Measurements from ENCODE around the gene SERPINE3.

The SERPINE3 gene

GRCh38 chr13:51329606-51330005 is 9.9 kb upstream of the SERPINE3 start:
- no peak for DNase-seq

- no peak for DNase-seq
These were observed 8.7 kb upstream of the SERPINE3 start for GRCh38 chr13:51330791-51331190.

- no peak for DNase-seq
These were observed 8.1 kb upstream of the SERPINE3 start for GRCh38 chr13:51331354-51331861.

DNA sequence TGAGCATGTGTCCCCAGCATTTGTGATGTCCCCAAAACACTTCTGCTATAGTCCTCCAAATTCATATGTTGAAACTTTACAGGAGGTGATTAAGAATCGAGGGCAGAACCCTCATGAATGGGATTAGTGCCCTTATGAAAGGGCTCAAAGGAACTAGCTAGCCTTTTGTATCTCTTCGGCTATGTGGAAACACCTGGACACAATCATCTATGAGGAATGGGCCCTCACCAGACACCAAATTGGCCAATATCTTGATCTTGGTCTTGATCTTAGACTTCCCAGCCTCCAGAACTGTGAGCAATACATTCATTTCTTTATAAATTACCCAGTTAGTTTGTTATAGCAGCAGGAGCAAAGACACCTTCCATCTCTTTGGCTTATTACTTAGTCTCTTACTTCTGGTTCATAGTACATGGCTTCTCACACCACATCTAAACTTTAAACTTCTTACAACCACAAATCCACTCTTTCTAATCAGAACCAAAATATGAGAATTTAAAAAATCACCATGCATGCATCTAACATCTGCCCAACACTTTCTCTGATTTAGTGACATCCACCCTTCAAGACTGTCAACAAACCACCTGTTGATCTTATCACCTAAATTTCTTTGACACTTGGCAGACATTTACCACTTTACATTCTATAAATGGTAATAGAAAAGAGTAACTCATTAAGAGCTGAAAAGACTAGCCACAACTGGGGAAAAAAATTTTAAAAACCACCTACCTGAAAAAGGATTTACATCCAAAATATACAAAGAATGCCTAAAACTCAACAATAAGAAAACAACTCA is 6.7 kb upstream of the SERPINE3 start:
- DNase-seq: no peak

GRCh38 chr13:51333421-51333820 is 6.1 kb upstream of the SERPINE3 start:
- no peak for DNase-seq

- no peak for DNase-seq
These were observed 5.7 kb upstream of the SERPINE3 start for GRCh38 chr13:51333826-51334225.

- DNase-seq: no peak
These were observed 2.7 kb upstream of the SERPINE3 start for GRCh38 chr13:51336746-51337145.

- DNase-seq: no peak
These were observed 651 bp downstream of the SERPINE3 start for GRCh38 chr13:51339952-51340732.

DNA sequence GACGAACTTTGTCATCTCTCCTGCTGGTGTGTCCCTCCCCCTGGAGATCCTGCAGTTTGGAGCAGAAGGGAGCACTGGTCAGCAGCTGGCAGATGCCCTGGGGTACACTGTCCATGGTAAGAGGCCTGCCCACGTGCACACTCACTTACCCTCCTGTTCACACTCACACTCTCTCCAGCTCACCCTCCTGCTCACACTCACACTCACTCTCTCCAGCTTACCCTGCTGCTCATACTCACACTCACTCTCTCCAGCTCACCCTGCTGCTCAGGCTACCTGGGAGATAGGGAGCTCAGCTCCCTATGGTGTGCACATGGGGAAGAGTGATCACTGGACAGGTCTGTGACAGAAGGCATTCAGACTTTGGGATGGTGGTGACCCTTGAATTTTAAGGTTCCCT is 1.7 kb downstream of the SERPINE3 start:
- DNase-seq: no peak

GRCh38 chr13:51341791-51342190 is 2.3 kb downstream of the SERPINE3 start:
- DNase-seq: no peak

GRCh38 chr13:51342706-51343105 is 3.2 kb downstream of the SERPINE3 start:
- DNase-seq: no peak

- DNase-seq: no peak
These were observed 4.0 kb downstream of the SERPINE3 start for GRCh38 chr13:51343475-51343874.

DNA sequence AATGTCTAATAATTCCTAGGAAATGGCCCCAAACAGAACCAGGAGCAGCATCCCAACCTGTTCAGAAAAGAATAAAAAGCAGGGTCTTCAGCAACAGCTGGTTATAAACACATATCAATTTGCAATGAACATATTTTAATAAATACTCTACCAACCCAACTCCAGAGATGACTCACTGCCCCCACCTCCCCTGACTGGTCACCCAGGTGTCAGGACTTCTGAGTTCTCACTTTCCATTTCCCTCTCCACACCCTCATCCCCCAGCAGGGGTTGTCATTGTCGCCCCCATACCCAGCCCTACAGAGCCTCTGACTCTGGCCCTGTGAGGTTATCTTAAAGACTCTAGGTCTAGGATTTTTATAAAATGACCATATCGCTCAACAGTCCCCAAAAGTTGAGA is 6.9 kb downstream of the SERPINE3 start:
- no peak for DNase-seq

- DNase-seq: no peak
These were observed 7.6 kb downstream of the SERPINE3 start for GRCh38 chr13:51347099-51347498.

GRCh38 chr13:51348069-51348967 is 8.8 kb downstream of the SERPINE3 start:
- DNase-seq: no peak

- DNase-seq: no peak
These were observed 9.5 kb downstream of the SERPINE3 start for GRCh38 chr13:51349016-51349415.

DNA sequence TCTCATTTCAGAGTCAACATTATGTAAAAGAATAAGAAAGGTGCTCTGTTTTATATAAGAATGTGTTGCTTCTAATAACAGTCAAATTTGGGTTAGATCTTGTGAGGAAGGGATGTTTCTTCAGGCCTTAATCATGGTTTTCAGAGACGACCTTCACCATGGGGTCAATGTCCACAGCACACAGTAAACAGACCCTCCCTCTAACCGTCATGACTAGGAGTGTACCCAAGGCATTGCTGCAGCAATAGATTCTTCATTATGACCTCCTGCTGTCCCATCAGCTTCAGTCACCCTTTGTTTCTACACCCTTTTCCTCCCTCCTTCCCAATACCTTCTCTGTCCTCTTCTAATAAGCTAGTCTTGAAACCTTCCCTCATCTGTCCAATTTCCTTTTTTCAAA is 15.7 kb downstream of the SERPINE3 start:
- no peak for DNase-seq

- DNase-seq: no peak
These were observed 18.6 kb downstream of the SERPINE3 start for GRCh38 chr13:51357928-51358595.

- no peak for DNase-seq
These were observed 19.9 kb downstream of the SERPINE3 start for GRCh38 chr13:51359352-51359751.

DNA sequence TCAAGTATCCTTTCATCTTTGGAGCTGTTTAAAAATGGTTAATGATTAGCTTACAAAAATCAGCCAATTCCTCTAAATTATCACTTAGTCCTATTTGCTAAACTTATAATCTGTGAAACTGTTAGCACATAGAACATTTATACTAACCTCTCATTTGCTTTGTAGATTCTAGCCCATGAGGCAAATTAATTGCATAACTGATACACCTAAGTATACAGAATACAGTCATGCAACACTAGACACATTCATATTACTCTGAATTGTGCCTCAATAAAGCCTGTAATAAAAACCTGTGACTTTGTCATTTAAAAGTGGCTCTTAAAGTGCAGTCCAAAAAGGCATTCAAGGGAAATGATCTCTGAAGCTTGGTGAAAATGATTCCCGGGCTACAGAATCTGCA is 21.0 kb downstream of the SERPINE3 start:
- DNase-seq: no peak

DNA sequence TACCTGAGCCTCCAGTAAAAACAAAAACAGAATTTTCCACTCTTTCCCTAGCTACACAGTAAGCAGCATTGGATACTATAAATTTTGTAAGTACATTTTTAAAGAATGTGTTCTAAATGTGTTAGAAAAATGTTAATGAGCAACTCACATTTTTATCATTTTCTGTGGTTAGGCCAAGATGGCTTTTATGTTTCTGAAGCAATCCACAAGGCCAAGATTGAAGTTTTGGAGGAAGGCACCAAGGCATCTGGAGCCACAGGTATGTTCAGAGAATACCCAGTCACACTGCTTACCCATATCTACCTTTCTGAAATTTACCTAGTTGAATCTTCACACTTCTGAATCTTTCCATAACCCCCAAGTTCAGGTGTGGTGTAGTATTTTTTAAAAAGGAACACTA is 21.6 kb downstream of the SERPINE3 start:
- no peak for DNase-seq

DNA sequence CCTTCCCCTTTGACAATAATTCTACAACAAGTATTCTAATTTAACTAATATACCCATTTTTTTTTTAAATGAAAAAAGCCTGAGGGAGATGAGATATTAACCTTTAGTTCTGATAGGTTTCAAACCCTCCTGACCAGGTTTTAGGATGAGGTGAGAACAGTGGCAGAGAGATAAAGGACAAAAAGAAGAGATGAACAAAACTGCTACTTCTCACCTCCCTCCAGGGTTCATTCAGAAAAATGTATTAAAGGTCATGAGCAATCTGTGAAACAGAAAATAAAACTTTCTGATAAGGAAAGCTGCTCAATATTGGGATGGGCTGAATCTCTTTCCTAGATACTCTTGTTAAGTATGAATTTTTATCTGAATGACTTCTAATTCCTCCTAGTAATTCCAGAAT is 24.1 kb downstream of the SERPINE3 start:
- no peak for DNase-seq

All from cortex of kidney (tissue), 1 donor.